A549 (cell line): Measurements from ENCODE around the gene COBL.

Experiments used
- CBX8 ChIP-seq: fragments of 200-600 bp; sonication (generic); IDR thresholded peaks from 2 replicates; pipeline ENCODE4 v1.6.1; 2016
- FOSL2 ChIP-seq, 2 experiments: fragments of 450-650 bp in 1 of 2; fragments of >200 bp in 1 of 2; sonication (Bioruptor Twin) in 1 of 2; formaldehyde crosslinking; IDR thresholded peaks; 2 replicates each; pipeline versions ENCODE4 v1.5.0 to v1.6.1; 2016 to 2020; ENCODE audit warnings: mild to moderate bottlenecking in 1 of 2, moderate library complexity in 1 of 2
- HOXB5 ChIP-seq: fragments of 250-450 bp; sonication (Bioruptor Pico); IDR thresholded peaks from 2 replicates; pipeline ENCODE4 v1.5.0; 2020; ENCODE audit warnings: mild to moderate bottlenecking, moderate library complexity
- RAD21 ChIP-seq, 2 experiments: fragments of >200 bp in 1 of 2; sonication (Bioruptor Twin) in 1 of 2; formaldehyde crosslinking in 1 of 2; IDR thresholded peaks in 1 of 2; conservative IDR thresholded peaks in 1 of 2; 2 replicates in 1 of 2; 3 replicates in 1 of 2; pipeline ENCODE4 v1.6.1; 2012 to 2018; ENCODE audit warnings: inconsistent platforms in 1 of 2
- RFX5 ChIP-seq: fragments of 450-650 bp; IDR thresholded peaks from 2 replicates; pipeline ENCODE4 v1.7.1; 2014; ENCODE audit warnings: antibody characterized with exemption, mild to moderate bottlenecking, moderate library complexity
- SMC3 ChIP-seq: fragments of >200 bp; sonication (Bioruptor Twin); formaldehyde crosslinking; IDR thresholded peaks from 3 replicates; pipeline ENCODE4 v1.6.1; 2018; ENCODE audit warnings: inconsistent platforms
- TF ChIP-seq, protein P1 (sequence below): fragments of >200 bp; sonication (Bioruptor Twin); formaldehyde crosslinking; IDR thresholded peaks from 3 replicates; pipeline ENCODE4 v1.5.1; 2016
- TF ChIP-seq, protein P2 (sequence below): IDR thresholded peaks from 2 replicates; pipeline ENCODE4 v1.6.1; 2012; ENCODE audit warnings: low read depth, borderline replicate concordance

DNA sequence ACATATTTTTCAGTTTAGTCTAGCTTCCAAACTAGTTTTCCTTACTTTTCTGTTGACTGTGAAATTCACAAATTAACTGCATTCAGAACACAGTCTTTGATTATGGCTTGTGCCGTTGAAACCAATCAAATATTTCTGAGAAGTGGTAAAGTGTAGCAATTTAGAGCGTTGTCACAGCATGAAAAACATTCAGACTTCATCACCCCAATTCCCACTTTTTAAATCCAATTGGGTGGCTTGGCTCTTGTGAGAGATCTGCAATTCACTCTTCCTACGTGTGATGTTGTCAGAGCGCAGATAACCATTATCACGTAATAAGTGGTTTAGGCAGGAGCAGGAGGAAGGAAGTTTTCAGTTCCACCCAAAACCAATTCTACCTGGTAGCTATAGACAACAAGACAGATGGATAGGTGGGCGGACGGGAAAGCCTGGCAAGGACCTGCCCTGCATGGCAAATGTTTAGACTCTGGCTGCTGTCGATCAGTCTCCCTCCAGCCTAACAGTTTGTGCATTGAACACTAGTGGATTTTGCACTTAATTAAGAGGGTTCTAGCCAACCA is 8.9 kb downstream of the COBL start:
- TF ChIP-seq, protein P1, sequence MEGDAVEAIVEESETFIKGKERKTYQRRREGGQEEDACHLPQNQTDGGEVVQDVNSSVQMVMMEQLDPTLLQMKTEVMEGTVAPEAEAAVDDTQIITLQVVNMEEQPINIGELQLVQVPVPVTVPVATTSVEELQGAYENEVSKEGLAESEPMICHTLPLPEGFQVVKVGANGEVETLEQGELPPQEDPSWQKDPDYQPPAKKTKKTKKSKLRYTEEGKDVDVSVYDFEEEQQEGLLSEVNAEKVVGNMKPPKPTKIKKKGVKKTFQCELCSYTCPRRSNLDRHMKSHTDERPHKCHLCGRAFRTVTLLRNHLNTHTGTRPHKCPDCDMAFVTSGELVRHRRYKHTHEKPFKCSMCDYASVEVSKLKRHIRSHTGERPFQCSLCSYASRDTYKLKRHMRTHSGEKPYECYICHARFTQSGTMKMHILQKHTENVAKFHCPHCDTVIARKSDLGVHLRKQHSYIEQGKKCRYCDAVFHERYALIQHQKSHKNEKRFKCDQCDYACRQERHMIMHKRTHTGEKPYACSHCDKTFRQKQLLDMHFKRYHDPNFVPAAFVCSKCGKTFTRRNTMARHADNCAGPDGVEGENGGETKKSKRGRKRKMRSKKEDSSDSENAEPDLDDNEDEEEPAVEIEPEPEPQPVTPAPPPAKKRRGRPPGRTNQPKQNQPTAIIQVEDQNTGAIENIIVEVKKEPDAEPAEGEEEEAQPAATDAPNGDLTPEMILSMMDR: no peak
- TF ChIP-seq RFX5 (no peak), FOSL2 (IDR thresholded peaks at IDR 0.05) (no peak), FOSL2 (CRISPR knock-in tag; IDR thresholded peaks at IDR 0.05) (no peak), RAD21 (conservative IDR thresholded peaks at IDR 0.05 in 1 of 2, IDR thresholded peaks at IDR 0.05 in 1 of 2) (no peak), CBX8 (no peak), SMC3 (no peak), HOXB5 (CRISPR knock-in tag) (no peak)
- TF ChIP-seq, protein P2, sequence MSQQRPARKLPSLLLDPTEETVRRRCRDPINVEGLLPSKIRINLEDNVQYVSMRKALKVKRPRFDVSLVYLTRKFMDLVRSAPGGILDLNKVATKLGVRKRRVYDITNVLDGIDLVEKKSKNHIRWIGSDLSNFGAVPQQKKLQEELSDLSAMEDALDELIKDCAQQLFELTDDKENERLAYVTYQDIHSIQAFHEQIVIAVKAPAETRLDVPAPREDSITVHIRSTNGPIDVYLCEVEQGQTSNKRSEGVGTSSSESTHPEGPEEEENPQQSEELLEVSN: no peak
